GM19455 (cell line): Measurements from ENCODE around the gene ARHGDIG.
"Not testable (repeated sequence)": the region's sequence is repeated elsewhere in the genome, so short reads cannot be mapped to it uniquely, and the experiment has no call there.

Experiments used
- ATAC-seq: cut with Tn5 transposase; IDR thresholded peaks from one replicate; pipeline ENCODE4 v1.9.1; 2021; ENCODE audit not compliant: unreplicated experiment

Gene ARHGDIG

DNA sequence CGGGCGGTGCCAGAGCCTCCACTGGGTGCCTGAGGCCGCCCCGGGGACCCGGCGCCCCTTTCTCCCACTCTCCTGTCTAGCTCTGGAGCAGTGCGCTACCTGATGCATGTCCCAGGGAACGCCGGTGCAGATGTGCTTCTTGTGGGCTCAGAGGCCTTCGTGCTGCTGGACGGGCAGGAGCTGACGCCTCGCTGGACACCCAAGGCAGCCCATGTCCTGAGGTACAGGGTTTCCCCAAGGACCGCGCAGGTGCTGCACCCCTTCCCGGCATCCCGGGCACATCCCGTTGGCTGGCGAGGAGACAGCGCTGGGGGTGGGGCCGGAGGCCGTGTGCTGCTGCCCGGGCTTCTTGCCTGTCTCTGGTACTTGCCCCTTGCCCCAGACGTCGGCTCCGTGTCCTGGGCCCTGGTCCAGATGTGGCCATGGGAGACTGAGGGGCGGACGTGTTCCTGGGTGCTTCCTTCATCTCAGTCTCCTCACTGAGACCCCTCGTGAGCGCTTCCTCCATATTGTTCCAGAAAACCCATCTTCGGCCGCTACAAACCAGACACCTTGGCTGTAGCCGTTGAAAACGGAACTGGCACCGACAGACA, 17.1 kb upstream of the ARHGDIG start:
- ATAC-seq = no peak

DNA sequence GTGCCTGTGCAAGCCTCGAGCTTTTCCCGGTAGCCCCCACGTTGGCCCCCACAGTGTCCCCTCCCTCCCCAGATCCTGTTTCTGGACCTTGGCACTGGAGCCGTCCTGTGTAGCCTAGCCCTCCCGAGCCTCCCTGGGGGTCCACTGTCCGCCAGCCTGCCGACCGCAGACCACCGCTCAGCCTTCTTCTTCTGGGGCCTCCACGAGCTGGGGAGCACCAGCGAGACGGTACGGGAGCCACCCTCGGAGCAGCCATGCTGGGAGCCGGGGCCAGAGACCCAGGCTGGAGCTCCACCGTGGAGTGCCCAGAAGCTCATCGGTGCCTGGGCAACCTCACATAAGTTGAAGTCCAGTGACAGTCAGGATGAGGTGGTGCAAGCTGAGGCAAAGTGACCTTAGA, 16.4 kb upstream of the ARHGDIG start:
- ATAC-seq = no peak

DNA sequence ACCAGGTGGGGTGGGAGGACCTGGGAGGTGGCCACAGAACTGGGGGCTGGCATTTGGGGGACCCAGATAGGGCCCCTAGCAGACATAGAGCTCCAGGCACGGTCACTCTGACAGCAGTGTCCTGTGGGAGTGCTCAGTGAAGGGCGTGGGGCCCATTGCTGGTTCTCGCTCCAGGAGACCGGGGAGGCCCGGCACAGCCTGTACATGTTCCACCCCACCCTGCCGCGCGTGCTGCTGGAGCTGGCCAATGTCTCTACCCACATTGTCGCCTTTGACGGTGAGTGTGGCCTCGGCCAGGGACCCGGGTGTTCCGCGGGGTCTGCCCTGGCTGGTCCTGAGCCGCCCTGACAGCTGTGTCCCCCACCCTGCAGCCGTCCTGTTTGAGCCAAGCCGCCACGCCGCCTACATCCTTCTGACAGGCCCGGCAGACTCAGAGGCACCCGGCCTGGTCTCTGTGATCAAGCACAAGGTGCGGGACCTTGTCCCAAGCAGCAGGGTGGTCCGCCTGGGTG, 15.9 kb upstream of the ARHGDIG start:
- no peak for ATAC-seq

DNA sequence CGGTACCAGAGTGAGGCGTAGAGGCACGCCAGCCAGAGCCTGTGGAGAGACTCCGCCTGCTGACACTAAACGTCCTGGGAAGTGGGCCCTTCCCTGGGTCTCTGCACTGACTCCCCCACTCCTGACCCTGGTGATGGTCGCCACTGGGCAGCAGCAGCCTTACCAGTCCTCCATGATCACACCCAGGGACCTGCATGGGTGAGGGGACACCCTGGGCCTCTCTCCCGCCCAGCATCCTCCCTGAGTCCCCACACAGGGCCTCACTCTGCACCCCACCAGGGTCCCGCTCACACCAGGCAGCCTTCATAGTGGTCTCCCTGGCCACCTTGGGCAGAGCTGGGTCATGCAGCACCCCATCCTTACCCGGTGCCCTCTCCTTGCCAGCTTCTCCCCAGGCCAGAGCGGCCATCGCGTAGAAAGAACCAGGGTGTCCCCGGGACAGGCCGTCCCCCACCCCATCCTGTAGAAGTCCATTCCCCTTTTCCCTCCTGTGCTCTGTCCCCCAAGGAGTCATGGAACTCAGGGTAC, 15.3 kb upstream of the ARHGDIG start:
- ATAC-seq = no peak

DNA sequence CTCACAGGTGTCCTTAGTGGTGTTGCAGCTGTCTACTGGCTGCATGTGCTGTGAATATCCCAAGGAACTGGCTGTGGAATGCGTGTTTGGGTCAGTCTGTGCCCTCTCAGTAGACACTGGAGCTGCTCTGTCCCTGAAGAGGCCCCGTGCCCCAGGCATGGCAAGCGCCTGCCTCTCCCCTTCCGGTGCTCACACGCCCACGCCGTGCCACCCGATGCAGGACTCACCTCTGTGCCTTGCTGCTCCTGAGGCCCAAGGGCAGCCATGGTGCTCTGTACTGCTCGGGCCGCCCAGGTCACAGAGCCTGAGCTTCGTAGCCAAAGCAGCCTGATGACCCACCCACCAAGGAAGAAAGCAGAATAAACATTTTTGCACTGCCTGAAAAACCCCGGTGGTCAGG, 14.7 kb upstream of the ARHGDIG start:
- ATAC-seq = no peak

DNA sequence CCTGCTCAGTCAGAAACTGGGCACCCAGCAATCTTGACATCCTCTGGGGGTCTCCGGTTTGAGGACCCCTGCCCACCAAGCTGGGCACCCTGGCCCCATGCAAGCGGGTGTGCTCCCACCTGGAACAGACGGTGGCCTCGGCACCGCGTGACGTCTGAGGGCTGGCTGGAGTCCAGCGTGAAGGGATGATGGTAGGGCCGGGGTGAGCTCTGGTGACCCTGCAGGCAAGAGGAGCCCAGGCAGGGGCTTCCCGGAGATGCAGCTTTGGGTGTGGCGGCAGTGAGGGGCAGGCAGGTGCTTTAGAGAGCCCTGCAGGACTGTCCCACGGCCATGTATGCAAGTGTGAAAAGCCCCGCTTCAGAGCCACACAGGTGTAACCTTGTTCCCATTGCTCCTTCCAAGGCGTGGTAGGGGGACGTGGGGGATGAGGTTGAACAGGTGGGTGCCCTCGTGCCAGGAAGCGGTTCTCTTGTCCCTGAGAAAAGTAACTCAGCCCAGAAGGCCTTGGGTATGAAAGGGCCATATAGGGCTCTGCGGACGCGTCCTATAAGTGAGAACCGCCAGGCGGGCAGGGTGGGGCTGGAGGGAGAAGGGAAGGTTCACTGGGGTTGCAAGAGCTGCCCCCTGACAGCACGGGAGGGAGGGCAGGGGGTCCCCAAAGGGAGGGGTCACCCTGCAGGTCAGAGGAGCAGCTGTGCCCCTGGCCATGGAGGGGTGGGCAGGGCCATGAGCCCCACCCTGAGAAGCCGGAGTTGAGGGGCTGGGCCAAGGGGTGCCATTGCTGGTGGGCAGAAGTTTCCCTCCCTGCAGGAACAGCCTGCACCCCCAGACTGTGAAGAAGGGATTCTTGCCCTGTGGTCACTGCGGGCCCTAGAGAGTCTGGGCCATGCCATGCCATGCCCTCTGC, 13.9 kb upstream of the ARHGDIG start:
- no peak for ATAC-seq

DNA sequence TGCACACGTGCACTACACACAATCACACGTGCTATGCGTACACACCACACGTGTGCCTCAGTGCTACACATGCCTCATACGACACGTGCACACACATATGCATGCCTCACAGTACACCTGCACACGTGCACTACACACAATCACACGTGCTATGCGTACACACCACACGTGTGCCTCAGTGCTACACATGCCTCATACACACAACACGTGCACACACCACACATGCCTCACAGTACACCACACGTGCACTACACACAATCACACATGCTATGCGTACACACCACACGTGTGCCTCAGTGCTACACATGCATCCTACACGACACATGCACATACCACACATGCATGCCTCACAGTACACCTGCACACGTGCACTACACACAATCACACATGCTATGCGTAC, 12.8 kb upstream of the ARHGDIG start:
- ATAC-seq = not testable (repeated sequence)

DNA sequence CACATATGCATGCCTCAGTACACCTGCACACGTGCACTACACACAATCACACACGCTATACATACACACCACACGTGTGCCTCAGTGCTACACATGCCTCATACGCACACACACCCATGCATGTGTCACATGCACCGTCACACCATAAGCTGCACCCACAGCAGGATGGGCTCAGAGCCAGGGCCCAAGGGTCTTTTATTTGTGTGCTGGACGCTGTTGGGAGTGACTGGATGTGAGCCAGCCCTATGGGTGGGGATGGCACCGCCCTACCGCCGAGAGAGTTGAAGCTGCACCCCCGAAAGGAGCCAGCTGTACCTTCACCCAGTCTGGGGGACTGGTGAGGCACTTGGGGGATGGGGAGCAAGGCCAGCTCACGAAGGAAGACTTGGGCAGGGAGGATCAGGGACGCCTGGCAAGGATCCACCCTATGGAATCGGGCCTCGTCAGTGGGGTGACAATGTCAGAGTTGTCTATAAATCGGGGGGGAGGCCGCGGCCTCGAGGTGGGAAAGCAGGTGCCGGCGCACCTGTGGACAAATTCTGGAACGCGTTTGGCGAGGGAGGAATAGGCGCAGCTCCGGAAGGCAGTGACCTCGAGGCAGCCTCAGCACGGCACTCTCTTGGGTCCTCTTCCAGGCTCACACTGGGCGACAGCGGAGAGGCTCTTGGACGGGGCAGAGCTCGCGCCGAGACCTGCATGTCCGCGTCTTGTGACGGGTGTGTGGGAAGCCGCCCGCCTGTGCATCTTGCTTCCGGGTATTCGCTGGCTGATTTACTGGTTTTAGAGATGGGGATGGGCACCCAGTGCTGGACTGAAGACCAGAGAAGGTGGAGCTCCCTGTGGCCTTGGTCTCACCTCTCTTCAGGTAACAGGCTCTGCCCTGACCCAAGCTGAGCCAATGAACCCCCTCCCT, 12.0 kb upstream of the ARHGDIG start:
- ATAC-seq = no peak

DNA sequence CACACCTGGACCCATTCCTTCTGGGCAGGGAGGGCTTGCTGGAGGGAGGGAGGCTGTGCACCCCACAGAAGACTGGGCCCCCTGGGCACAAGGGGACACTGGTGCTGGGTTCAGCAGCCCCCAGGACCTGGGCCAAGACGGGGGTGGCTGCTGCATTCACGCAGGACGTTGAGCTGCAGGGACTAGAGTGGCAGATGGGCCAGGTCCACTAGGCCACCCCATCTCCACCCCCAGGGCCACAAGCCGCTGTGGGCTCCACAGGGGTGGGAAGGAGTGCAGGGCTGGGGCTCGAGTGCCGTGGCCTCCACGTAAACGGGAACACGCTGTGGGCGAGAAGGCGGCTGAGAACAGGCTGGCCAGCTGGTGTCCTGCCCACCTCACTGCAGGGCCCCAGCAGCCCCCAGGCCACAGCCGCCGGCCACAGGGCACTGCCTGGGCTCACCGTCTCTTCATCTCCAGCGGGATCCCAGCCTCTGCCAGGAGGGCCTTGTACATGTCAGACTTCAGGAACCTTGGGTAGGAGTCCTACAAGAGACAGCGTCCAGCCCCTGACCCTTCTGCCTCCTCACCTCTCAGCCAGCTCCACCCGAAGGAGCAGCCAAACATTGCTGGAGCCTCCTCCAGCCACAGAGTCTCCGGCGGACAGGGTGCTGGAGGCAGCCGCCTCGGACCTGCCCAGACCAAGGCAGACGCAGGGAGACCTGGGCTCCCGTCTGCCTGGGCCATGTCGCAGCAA, 11.2 kb upstream of the ARHGDIG start:
- no peak for ATAC-seq

DNA sequence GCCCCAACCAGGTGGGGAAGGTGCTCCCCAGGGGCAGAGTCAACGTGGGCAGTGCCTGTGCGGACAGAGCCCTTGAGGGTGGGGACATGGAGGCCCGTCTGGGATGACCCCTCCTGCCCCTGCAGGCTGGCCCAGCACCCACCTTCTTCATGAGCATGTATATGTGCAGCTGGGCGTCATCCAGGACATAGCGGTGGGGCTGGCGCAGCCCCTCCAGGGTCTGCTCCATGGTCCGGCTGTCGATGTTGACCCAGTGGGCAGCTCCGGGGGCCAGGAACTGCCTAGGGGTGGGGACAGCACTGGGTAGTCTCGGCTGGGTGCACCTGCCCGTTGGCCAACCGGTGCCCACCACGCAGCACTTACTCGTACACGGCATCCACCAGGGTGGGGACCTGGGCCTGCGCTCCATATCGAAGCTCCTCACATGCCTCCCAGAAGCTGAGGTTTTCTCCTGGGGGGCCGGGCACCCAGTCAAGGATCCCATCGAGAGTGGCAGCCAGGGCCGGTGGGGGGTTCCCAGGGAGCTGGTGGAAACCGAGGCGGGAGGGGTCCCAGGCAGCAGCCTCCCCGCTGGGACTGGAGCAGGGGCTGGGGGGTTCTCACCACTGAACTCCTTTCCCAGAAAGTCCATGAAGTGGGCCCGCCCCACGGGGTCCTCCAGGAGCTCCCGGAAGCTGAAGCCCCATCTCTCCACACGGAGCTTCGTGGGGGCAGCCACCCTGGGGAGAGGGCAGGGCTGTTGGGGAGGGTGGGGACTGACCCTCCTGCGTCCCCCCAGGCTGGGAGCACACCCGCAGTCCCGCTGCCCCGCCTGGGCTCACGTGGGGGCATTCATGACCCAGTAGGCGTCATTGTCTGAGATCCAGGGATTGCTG, 9.8 kb upstream of the ARHGDIG start:
- ATAC-seq = no peak

DNA sequence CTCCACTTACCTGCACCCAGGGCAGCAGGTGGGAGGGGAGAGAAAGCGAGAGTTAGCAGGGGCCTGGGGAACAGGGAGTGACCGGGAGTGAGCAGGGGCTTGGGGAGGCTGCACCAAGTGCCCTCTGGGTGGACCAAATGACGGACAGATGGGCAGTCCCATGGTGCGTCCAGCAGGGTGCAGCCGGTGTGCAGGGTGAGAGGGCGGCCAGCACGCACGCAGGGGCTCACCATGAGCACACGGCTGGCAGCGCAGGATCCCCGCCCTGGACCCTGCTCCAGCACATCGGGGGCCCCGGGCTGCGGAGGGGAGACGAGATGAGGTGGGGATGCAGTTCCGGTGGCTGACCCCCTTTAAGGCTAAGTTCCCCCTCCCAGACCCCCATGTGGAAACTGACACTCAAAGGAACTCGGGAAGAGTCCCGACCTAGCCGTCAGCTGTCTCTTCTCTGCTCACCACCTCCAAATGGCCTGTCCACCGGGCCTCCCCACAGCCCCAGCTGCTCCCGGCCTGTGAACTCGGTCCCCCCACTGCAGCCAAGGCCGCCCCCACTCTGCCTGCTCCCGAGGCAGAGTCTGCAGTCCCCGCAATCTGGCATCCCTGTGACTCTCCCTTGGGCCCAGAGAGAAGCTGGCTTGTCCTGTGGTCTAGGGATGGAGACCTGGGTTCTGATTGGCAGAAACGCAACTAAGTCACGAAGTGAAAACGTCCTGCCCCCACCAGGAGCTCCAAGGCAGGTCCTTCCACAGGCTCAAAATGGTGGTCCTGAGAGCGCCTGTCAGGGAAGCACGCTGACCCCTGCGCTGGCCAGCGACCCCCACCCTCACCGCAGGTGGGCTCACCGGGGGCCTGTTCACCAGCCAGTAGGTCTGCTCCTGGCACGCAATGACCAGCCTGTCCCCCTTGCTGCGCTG, 7.5 kb upstream of the ARHGDIG start:
- ATAC-seq = no peak

DNA sequence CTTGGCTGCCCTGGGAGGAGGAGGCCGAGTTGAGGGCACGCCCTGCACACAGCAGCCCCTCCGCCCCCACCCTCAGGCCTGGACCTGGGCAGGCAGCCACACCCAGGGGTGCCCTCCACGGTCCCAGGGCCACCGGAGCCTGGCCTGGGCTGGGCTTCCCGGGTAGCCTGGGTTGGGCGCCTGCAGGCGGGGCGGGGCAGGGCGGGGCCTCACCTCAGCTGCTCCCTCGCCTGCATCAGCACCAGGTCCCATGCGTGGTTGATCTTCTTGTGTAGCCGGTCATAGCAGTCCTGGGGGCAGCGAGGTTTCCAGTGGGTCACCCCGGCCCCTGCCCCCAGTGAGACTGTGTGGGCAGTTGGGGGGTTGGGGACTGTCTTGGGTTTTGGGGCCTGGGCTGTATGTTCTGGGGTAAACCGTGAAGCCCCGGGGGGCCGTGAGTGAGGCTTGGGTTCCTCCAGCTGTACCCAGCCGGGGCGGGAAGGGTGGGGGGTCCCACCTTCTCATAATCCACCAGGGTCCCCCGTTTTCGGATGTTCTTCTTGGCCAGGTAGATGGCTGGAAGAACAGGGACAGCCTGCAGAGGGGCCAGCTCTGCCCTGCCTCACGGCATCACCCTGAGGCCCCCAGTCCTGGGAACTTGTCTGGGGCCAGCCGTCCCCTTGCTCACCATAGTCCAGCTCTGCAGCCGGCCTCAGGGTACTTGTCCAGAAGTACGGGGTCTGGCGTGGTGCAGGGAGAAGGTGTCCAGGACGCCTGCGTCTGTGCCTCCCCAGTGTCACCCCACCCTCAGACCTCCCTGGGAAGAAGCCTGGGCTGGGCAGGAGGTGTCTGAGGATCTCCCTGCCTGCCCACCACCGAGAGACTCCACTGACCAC, 6.6 kb upstream of the ARHGDIG start:
- ATAC-seq = no peak

DNA sequence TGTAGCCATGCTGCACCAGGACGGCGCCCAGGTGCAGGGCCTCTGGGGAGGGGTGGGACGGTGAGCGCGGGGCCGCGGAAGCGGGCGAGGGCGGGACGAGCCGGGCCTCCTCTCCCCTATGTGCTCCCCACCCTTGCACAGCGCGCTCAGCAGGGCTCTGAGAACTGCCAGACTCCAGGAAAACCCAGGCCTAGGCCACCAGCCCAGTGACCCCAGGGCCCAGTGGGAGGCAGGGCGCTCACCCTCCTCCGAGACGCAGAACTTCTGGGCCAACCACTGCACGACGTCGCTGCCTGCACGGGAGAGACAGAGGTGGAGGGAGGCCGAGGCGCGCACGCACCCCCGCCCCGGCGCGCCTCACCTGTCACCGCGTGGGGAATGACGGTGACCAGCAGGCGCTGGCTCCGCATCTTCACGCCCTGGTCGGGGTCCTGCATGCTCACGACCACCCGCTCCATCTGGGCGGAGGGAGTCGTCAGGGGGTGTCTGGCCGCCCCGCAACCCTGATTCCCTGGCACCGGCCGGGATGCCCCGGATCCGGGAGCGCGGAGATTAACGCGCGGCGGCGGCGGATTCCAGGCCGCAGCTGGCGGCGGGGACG, 5.2 kb upstream of the ARHGDIG start:
- no peak for ATAC-seq

DNA sequence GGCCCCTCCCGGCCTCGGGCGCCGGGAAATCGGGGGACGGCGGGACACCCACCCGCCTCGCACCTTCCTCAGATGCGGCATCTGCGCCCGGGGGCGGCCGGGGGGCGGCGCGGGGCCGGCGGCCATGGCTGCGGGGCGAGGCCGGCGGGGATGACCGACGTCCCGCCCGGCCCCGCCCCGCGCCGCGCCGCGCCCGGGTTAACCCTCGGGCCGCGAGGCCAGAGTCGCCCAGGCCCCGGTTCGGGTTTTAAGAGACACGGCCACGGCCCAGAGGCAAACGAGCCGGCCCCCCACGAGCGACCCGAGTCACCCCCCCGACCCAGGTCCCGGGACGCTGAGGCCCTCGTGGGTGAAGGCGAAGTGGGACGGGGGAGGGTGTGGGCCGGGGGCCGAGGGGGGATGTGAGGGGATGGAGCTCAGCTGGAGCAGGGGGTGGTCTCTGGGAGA, 4.6 kb upstream of the ARHGDIG start, which contains the start of gene RGS11:
Gene RGS11, minus strand, starts transcription at position 159 of the 447 bp plus-strand sequence. Its CDS starts 33 bp downstream, at position 126.
- no peak for ATAC-seq

DNA sequence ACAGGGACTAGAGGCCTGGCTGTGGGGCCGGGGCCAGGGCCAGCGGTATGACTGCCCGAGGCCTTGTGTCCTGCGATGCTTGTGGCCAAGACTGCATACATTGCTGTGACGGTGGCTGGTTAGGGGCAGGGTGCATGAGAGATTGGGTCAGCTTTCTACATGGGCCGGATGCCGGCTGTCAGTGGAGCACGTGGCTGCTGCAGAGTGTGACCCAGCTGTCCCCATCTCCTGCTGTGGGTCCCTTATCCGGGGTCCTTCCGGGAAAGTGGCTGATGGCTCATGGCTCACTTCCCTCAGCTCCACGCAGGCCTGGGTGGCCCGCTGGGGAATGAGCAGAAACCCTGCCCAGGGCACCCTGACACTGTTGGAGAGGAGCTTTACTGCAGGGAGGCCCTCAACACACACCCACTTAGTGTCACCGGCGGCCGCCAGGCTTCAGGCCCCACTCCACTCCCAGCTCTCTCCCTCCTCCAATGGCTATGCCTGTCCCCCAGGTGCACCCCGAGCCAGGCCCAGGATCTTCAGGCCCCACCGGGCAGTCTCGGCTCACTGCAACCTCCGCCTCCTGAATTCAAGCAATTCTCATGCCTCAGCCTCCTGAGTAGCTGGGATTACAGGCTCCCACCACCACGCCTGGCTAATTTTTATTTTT, 3.8 kb upstream of the ARHGDIG start:
- no peak for ATAC-seq

DNA sequence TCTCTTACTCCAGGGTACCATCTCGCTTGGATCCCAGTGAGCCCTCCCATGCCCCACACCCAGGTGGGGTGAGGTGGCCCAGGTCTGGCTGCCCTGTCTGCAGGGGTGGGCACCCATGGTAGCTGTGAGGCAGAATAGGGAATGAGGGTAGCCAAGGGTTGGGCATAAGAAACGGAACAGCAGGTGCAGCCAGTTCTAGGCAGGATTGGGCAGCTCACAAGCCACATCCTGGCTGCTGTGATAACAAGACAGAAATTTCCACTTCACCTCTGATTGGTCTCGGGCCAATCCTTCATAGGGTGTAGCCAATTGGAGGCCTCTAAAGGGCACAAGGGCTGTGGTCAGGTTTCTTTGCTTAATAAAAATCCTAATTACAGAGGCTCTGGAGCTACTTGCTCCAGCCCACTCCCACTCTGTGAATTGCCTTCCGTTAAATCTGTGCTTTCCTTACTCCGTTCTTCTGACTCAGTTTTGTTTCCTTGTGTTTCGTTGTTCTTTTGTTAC, 1.5 kb upstream of the ARHGDIG start:
- no peak for ATAC-seq
